Stimulated activated CD8-positive, alpha-beta memory T cell treated with anti-CD3 and anti-CD28 coated beads, Interleukin-4, amount 100 ng/mL, for 24 hours (primary cell): ENCODE measurements around the gene ANKRD11.
"Not testable (repeated sequence)": the region's sequence is repeated elsewhere in the genome, so short reads cannot be mapped to it uniquely, and the experiment has no call there.

ENCODE experiments used
- DNase-seq: peaks from one replicate; pipeline ENCODE4 v3.0.0-alpha.2; 2020; ENCODE audit warnings: low read depth

Gene ANKRD11

GRCh38 chr16:89264800-89265550 is 225.4 kb downstream of the ANKRD11 start:
- DNase-seq, result no peak

GRCh38 chr16:89261691-89262563 is 228.4 kb downstream of the ANKRD11 start:
- no peak for DNase-seq

- DNase-seq, result not testable (repeated sequence)
Observed at GRCh38 chr16:89259901-89260300, 230.5 kb downstream of the ANKRD11 start.

- DNase-seq, result no peak
Observed at GRCh38 chr16:89257757-89258465, 232.4 kb downstream of the ANKRD11 start.

- no peak for DNase-seq
Observed at GRCh38 chr16:89257281-89257731, 233.1 kb downstream of the ANKRD11 start.

- peak; percentile 72 for DNase-seq
Observed at GRCh38 chr16:89256651-89257254, 233.6 kb downstream of the ANKRD11 start.

- DNase-seq, result no peak
Observed at GRCh38 chr16:89253548-89254287, 236.6 kb downstream of the ANKRD11 start.

GRCh38 chr16:89248196-89248982 is 242.0 kb downstream of the ANKRD11 start:
- no peak for DNase-seq

GRCh38 chr16:89247734-89248075 is 242.7 kb downstream of the ANKRD11 start:
- not testable (repeated sequence) for DNase-seq

- peak; percentile 91 for DNase-seq
Observed at GRCh38 chr16:89246903-89247733, 243.2 kb downstream of the ANKRD11 start.

- no peak for DNase-seq
Observed at GRCh38 chr16:89246383-89246902, 243.9 kb downstream of the ANKRD11 start.

- no peak for DNase-seq
Observed at GRCh38 chr16:89244754-89245153, 245.6 kb downstream of the ANKRD11 start.

GRCh38 chr16:89244264-89244663 is 246.1 kb downstream of the ANKRD11 start:
- DNase-seq, result not testable (repeated sequence)

- DNase-seq, result no peak
Observed at GRCh38 chr16:89243664-89244063, 246.7 kb downstream of the ANKRD11 start.

GRCh38 chr16:89242795-89243200 is 247.6 kb downstream of the ANKRD11 start:
- DNase-seq, result no peak

GRCh38 chr16:89241187-89242007 is 249.0 kb downstream of the ANKRD11 start:
- peak; percentile 53 for DNase-seq

GRCh38 chr16:89237733-89238132 is 252.6 kb downstream of the ANKRD11 start:
- no peak for DNase-seq
